GM12892 (cell line): ENCODE measurements around the gene CDKL1.

Experiments
- DNase-seq: peaks from one replicate; pipeline ENCODE4 v3.0.0; 2011; ENCODE audit not compliant: insufficient read length
- FAIRE-seq: peaks from 2 replicates; lab custom pipeline; 2011; peaks lifted over from hg19 to GRCh38; lab: Jason Lieb, UNC
- POLR2A ChIP-seq: IDR thresholded peaks from 2 replicates; pipeline ENCODE4 v1.6.1; 2011; ENCODE audit warnings: low read depth, low read length, control low read depth
- POLR2AphosphoS5 ChIP-seq: IDR thresholded peaks from 2 replicates; pipeline ENCODE4 v1.6.1; 2011; ENCODE audit warnings: low read depth, low read length, control low read depth
- TAF1 ChIP-seq: IDR thresholded peaks from 2 replicates; pipeline ENCODE4 v1.6.1; 2011; ENCODE audit warnings: low read depth, mild to moderate bottlenecking, control low read depth, low read length, borderline replicate concordance

CDKL1 gene

DNA sequence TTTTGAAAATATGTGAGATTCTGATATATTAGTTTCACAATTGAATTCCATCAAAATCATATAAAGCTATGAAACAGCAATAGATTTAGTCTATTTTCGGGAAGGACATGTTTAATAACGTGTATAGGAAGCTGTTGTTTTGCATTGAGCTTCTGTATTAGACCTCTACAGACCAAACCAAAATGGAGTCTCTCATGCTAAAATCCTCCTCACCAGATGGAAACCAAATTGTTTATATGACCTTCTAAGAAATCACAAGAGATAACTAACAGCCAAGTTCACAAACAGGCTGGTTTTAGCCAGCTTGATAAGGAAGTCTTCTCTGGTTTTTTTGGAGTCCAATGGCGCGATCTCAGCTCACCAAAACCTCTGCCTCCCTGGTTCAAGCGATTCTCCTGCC, 108.5 kb downstream of the CDKL1 start:
- TF ChIP-seq POLR2A (no peak), POLR2AphosphoS5 (no peak), TAF1 (no peak)
- FAIRE-seq (no peak), DNase-seq (no peak)

- FAIRE-seq: no peak
- TF ChIP-seq POLR2A (no peak), TAF1 (no peak), POLR2AphosphoS5 (no peak)
- no peak for DNase-seq
Measured at GRCh38 chr14:50285861-50286260, 110.8 kb downstream of the CDKL1 start.
